NCI-H1092 (cell line): ENCODE results near the gene NME2.
A peak's percentile ranks its signal among the peaks of the same experiment; 100 is the strongest.
"Not testable (repeated sequence)": the region's sequence is repeated elsewhere in the genome, so short reads cannot be mapped to it uniquely, and the experiment has no call there.

Experiments
- DNase-seq: peaks from one replicate; lab custom pipeline; 2025; lab: John Stamatoyannopoulos, UW

NME2 gene

GRCh38 chr17:51166198-51166986 lies at the start of gene NME2:
Gene NME2, plus strand, starts transcription at chr17:51166411. Its CDS starts 420 bp downstream, at chr17:51166831.
- DNase-seq = peak; percentile 70

GRCh38 chr17:51118330-51119195 lies 47.6 kb upstream of the NME2 start:
- peak; percentile 90 for DNase-seq

GRCh38 chr17:51119415-51120356 lies 46.5 kb upstream of the NME2 start:
- no peak for DNase-seq

- no peak for DNase-seq
Measured at GRCh38 chr17:51120357-51120738, 45.9 kb upstream of the NME2 start.

GRCh38 chr17:51120739-51121619 lies 45.2 kb upstream of the NME2 start, which contains the start of gene SPAG9:
Gene SPAG9, minus strand, starts transcription at chr17:51120868. Its CDS starts 212 bp downstream, at chr17:51120656.
- DNase-seq = peak; percentile 91

- no peak for DNase-seq
Measured at GRCh38 chr17:51121620-51122472, 44.4 kb upstream of the NME2 start.

- not testable (repeated sequence) for DNase-seq
Measured at GRCh38 chr17:51122473-51123115, 43.6 kb upstream of the NME2 start.

- no peak for DNase-seq
Measured at GRCh38 chr17:51124640-51125503, 41.3 kb upstream of the NME2 start.

GRCh38 chr17:51128076-51128475 lies 38.1 kb upstream of the NME2 start:
- DNase-seq = no peak

- no peak for DNase-seq
Measured at GRCh38 chr17:51132964-51133319, 33.3 kb upstream of the NME2 start.

GRCh38 chr17:51133365-51133764 lies 32.8 kb upstream of the NME2 start:
- no peak for DNase-seq

- no peak for DNase-seq
Measured at GRCh38 chr17:51135956-51136355, 30.3 kb upstream of the NME2 start.

- no peak for DNase-seq
Measured at GRCh38 chr17:51142597-51142996, 23.6 kb upstream of the NME2 start.

- DNase-seq = no peak
Measured at GRCh38 chr17:51144266-51145022, 21.8 kb upstream of the NME2 start.

GRCh38 chr17:51147650-51148049 lies 18.6 kb upstream of the NME2 start:
- no peak for DNase-seq

- DNase-seq = no peak
Measured at GRCh38 chr17:51149163-51149562, 17.0 kb upstream of the NME2 start.

- DNase-seq = no peak
Measured at GRCh38 chr17:51150932-51151331, 15.3 kb upstream of the NME2 start.

GRCh38 chr17:51152766-51153209 lies 13.4 kb upstream of the NME2 start:
- DNase-seq = no peak
